Fibroblast of skin of left biceps (primary cell): ENCODE data around the gene LYPD4.

Source experiments
- DNase-seq, 2 experiments: peaks; one replicate each; pipeline ENCODE4 v3.0.0-alpha.2; 2013; ENCODE audit warnings: low read depth in 2 of 2

LYPD4 gene

DNA sequence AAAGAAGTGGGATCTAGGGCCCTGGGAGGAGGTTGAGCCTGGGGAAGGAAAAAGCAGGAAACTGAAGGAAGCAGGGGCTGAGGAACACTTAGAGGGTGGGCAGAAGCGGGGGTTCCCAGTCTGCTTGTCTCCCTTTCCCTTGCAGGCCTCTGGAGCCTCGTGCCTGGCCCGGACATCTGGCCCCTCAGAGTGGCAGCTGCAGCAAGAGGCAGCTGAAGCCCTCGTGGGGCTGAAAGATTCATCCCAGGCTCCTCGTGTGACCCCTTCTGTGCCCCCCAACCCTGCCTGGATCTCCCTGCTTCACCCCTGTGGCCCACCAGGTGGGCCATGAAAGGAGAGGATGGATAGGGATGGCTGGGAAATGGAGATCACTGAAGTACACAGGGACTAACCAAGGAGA, 5.9 kb upstream of the LYPD4 start:
- DNase-seq, result no peak

DNA sequence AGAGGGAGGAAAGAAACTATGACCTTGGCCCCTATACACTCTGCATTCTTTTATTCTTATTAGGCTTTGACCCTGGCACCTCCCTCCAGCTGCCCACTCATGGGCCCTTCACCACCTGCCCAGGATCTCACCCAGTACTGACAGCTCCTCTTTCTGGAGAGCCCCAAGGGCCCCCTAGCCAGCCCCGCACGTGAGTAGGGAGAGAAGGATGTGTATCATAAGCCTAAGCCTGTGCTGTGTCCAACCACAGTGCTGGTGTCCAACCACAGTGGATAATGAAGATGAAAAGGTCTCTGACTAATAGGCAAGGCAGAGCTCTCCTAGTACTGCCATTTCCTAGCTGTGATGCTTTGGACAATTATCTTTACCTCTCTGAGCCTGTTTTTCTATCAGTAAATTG, 4.6 kb upstream of the LYPD4 start:
- DNase-seq, result no peak

DNA sequence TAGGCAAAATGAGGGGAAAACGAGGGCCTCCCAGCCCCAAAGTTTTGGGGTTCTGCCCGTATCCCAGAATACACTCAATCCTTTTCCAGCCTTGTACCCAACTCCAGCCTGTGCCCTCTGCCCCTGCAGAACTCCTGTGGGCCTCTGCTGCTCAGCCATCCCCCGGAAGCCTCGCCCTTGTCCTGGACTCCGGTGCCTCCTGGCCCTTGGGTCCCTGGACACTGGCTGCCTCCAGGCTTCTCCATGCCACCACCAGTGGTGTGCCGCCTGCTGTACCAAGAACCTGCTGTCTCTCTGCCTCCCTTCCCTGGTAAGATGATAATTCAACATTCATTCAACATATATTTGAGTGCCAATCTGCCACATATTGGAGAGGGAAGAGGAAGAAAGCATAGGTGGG, 4.2 kb upstream of the LYPD4 start:
- no peak for DNase-seq

DNA sequence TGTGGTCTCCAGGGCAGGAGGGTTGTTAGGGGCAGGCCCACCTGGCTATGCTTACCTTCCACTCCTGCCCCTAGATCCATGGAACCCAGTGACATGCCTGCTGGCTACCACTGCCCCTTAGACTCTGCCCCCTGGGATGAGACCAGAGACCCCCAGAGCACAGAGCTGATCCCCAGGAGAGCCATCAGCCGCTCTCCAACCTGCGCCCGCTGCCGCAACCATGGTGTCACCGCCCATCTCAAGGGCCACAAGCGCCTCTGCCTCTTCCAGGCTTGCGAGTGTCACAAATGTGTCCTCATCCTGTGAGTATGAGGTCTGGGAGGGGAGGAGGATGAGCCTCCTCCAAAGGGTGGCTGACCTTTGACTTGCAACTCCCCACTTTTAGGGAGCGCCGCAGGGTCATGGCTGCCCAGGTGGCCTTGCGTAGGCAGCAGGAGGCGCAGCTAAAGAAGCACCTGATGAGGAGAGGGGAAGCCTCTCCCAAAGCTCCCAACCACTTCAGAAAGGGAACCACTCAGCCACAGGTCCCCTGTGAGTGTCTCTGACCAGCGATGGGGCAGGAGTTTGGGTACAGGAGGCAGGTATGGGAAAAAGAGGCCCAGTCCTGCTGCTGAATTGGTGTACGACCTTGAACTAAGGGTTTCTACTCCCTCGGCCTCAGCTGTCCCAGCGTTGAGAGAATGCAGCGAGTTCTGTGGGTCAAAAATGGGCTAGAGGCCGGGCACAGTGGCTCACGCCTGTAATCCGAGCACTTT, 3.0 kb upstream of the LYPD4 start:
- no peak for DNase-seq

DNA sequence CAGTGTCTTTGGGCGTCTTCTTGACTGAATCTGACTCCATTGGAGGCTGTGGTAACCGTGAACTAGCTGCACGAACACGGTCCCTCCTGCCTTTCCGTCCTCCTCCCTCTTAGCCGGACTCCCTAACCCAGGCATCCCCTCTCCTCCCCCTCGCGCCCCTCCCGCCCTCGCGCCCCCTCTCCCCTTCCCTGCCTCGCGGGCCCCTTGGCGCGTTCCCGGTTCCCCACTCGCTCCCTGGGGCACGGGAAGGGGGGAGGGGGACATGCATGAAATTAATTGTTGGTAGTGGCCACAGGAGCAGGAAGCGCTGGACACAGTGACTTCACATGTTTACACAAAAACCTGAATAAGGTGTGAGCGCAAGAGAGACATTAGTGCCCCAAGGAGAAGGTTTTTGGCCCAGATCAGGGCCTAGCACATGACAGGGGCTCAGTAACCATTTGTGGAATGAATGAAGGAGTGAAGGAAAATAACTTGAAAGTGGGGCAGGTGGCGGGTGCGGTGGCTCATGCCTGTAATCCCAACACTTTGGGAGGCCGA, 638 bp upstream of the LYPD4 start:
- no peak for DNase-seq

DNA sequence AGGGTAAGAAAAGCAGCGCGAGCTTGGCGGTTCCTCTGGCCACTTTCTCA, 343 bp upstream of the LYPD4 start, which contains the start of gene DMRTC2:
DMRTC2 (plus strand) TSS at position 42 of the 50 bp plus-strand sequence. CDS start 2,387 bp downstream, outside the sequence.
- no peak for DNase-seq

DNA sequence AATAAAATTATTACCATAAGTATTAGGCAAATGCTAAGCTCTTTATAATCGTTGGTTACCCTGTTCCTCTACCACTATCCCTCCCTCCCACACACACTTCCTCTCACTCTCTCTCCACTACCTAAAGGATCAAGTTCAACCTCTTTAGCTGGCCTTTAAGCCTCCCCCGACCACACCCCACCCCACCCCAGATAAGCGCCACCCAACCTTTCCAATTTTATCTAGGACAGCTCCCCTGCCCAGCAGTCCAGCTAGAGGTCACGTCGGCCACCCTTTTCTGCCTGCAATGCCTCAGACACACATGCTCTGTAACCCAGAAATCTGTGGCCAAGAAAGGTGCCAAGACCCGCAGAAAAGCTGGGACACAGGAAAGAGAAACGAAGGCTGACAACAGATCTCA, 1.1 kb downstream of the LYPD4 start:
- no peak for DNase-seq

DNA sequence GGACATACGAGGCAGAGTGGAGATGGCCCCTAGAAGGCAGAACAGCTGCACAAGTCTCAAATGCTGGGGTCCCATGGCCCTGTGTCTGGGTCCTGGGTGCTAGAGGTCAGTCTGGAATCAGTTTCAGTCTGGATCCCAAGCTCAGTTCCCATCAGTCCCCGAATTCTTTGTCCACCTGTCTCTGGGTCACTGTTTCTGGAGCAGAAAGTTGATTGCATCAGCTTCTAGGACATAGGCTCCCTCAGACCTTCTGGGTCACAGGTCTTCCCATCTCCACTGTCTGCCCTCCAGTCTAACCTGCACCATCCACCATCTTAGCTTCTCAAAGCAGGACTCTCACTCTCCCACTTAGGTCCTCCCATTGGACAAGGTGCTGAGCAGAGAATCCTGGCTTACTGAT, 5.3 kb downstream of the LYPD4 start:
- DNase-seq, result no peak

DNA sequence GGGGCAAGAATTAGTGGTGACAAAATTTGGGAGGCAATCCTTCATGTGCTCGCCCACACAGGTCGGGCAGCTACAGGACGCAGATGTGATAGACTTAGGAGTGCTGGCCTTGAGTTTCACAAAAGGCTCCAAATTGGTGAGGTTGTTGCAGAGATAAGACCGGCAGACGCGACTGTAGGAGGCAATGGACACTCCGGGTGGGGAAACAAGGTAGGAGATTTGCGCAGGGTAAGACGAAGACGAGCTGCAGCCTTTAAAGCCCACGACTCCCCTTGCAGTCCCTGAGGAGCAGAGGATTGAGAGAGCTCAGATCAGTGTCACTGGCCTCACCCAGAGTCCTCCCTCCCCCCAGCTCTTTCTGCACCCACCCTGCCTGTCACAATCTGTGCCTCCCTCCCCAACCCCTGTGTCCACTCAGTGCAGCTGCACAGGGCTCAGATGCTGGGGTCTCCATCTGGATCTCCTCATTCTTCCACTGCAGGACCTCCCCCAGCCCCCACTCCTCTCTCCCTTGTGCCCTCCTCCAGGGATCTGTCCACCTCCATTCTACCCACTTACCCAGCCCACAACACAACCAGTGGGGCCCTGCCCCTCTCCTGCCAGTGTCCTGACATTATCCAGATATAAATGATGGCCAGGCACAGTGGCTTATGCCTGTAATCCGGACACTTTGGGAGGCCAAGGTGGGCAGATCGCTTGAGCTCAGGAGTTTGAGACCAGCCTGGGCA, 6.3 kb downstream of the LYPD4 start:
- DNase-seq, result no peak

DNA sequence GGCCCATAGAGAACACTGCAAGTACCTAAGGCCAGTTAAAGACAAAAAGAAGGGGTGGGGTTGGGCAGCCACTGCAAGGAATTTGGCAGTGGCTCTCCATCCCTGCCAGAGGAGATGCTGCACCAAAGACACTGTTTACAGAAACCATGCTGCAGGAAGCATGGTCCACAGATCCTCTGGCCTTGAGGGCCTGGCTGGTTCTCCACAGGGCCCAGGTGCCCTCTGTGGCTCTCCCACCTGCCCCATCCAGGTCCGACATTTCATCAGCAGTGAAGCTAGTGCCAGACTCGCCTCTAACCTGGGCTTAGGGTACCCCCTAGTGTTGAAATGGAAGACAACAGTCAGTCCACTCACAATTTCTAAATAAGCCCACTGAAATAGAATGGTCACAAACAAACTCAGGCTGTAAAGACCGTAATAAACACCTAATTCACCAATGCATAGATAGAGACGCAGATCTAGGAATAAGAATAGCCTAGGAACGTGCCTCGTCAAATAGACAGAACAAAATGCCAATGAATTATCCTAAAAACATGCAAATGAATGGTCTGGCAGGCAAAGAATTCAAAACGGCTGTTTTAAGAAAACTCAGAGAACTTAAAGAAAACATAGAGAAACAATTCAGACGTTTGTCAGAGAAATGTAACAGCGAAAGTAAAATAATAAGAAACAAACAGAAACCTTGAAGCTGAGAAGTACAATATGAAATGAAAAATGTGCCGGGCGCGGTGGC, 23.3 kb downstream of the LYPD4 start:
- DNase-seq, result no peak

DNA sequence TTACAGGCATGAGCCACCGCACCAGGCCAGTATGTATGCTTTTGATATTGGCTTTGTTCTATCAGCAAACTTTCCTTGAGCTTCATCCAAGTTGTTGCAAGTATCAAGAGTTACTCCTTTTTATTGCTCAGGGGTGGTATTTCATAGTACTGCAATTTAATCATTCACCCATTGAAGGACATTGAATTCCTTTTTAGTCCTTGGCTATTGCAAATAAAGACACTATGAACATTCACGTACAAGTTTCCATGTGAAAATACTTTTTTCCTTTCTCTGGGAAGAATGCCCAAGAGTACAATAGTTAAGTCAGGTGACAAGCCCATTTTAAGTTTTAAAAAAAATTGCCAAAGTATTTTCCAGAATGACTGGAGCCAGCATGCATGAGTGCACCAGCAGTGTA, 27.7 kb downstream of the LYPD4 start:
- DNase-seq, result no peak

DNA sequence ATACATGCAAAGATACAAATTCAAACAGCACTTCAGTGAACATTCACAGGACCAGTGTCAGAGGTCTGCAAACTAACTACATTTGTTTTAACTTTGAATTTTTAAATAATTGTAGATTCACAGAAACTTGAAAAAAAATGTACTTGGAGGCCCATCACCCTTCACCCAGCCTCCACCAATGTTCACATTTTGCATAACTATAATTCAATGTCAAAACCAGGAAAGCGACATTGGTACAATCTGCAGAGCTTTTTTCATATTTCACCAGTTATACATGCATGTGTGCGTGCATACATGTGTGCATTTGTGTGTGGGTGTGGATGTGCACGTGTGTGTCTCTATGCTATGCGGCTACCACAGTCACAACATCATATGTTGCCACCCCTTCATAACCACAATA, 29.2 kb downstream of the LYPD4 start:
- no peak for DNase-seq

DNA sequence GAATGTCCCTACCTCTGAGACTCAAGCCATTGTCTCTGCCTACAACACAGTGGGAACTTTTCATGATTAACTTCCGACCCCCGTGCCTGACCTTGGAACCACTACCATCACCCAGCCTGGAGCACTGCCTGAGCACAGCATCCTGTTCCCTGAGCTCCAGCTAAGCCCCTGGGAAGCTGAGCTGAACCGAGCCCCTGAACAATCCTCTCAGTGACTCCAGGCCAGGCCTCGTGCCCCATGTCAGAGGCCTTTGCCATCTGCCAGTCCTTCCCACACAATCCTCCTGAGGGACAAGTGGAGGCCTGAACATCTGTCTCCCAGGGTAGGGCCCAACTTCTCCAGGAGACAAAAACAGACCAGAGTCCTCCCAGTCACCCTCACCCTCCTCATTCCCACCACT, 30.6 kb downstream of the LYPD4 start:
- DNase-seq, result no peak

DNA sequence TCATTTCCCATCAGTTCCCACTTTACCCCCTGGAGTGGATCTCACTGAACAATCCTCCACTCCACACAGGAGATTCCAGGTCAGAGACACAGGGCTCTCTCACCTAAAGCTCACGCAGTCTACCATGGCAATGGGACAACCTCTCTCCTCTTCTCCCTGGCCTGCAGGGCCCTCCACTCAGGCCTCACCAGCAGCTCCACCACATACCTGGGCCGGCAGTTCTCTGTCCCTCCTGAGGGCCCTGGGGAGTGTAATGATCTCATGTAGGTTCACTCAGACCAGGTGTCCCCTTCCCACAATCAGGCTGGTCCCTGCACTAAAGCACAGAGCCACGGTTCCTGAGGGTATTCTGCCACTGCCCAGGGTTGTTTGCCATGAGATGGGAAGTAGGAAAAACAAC, 32.5 kb downstream of the LYPD4 start:
- no peak for DNase-seq

DNA sequence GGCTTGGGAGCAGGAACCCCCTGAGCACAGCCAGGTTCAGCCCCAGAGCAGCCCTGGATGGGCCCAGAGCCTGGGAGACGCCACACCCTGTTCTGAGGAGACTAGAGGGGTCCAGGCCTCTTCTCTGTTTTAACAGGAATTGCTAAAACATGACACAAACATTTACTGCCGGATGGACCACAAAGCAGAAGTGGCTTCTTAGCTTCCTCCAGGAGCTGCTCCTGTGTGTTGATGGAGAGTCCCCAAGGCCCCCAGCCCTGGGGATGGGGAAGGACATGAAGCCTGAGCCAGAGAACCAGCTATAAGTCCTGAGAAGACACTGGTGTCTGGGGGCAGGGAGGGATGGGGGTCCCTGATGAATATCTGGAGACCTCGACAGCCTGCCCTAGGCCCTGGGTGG, 33.4 kb downstream of the LYPD4 start:
- no peak for DNase-seq

DNA sequence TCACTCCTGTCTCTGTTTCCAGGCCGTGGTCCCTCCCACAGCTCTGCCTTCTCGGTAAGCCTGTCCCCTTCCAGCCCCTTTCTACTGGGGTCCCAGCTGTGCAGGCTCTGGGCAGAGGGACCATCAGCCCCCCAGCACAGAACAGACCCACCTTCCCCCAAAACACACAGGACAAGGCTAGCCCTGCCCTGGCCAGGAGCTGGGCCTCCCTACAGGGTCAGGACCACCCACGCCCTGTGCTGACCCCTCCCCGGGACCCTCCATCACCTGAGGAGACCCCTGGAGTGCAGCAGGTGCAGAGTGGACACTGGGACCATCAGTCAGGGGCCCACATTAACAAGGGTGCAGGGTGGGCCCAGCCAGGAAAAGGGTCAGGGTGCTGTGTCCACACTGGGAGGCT, 34.2 kb downstream of the LYPD4 start:
- DNase-seq, result no peak

DNA sequence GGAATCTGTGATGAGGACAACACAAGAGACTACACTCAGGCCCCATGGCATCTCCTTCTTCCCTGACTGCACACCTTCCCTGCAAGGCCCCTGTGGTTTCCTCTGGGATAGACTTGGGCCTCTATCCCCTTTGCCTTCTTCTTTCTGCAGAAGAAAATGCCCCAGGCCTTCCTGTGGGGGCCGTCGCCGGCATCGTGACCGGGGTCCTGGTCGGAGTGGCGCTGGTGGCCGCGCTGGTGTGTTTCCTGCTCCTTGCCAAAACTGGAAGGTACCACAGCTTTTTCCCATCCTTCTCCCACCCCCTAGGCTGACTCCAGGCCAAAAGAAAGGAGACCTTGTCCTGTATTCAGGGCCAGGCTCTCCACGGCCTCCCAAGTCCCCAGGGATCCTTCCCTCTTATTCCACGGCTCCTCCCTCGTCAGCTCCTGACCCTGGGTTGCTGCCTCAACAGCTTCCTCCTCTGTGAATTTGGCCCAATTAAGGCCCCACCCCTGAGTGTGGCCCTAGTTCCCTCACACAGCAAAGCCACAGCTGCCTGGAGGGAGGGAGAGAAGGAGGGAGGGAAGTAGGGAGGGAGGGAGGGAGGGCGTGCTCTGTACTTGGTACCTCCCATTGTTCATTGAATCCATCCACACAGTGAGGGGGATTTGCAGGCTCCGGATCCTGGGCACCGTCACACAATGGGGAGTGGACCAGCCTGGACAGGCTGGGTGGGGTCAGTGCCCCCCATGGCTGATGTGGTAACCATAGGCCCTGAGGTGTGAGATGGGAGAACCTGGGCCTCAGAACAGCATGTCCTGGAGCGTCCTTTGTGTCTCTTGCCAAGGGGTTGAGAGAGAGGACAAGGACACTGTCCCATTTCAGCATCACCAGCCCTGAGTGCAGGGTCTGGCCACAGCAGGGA, 35.6 kb downstream of the LYPD4 start:
- no peak for DNase-seq

DNA sequence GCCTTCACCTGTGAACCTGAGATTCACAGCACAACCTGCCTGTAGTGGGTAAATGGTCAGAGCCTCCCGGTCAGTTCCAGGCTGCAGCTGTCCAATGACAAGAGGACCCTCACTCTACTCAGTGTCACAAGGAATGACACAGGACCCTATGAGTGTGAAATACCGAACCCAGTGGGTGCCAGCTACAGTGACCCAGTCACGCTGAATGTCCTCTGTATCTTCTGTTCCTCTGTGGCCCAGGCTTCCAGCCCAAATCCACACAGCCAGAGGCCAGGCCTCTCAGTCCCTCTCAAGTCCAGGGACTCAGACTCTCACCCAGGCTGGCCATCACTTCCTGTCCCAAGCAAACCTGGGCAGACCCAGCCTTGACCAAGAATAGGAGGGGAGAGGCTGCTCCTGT, 37.3 kb downstream of the LYPD4 start:
- DNase-seq, result no peak

DNA sequence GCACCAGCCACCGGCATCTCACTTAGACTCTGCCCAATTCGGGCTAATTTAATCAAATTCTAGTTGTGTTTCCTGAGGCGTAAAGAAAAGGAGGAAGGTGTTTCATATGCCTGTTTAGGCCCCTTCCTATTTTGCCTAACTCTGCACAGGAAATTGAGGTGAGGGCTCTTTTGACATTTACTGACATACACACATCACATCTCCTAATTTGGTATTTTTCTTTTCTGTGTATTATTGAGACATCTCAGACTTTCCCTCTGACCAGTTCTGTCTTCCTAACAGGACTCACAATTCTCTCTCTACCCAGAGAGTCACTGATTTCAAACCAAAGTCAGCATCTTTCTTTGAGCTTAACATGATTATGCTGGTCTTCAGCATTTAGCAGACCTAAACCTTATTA, 40.1 kb downstream of the LYPD4 start:
- DNase-seq, result no peak

DNA sequence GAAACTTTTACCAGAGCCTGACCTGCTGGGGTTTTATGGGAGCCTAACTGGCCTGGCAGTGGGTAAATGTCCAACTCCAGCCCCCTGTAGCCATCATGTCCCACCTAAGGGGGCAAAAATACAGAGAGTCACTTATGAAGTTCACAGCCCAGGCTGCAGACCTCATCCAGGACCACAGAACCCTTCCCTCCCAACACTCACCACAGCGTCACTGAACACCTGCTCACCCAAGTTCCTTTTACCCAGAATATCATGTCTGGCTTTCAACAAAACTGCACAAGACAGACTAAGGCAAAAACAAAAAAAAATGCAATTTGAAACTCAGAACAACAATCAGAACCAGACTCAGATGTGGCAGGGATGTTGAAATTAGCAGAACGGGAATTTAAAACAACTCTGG, 41.7 kb downstream of the LYPD4 start:
- DNase-seq, result no peak

DNA sequence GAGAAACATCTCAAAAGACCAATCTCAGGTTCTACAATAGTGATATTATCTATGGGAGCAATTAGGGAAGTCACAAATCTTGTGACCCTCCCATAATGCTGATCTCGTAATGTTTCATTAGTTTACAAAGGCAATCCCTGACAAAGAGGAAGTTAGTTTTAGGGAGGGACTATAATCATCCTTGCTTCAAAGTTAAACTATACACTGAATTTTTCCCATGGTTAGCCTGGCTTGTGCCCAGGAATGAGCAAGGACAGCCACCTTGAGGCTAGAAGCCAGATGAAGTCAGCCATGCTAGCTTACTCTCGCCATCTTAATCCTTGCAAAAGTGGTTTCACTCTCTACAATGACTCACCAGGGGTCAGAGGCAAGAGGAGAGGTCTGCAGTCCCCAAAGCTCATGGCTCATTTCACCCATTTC, 42.7 kb downstream of the LYPD4 start:
- no peak for DNase-seq

DNA sequence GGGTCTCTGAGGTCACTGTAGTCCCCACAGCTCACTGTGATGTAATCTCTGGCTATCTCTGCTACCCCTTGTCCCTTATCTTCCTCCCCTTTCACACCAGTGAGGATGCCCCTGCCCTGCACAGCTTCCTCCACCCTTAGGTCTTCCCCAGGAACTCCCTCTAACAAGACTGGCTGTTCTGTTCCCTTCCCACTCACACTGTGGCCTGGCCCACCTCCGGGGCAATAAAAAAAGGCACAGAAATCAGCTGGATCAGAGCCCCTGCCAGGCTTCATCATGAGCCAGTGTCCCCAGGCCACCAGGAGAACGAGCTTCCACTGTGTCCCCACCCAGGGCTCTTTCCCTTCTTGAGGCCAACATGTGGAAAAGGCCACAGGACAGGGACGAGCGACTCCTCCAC, 43.5 kb downstream of the LYPD4 start:
- no peak for DNase-seq
